GM19099 (cell line): ENCODE results near the gene ACSL5.

Experiments used
- POLR2A ChIP-seq: IDR thresholded peaks from 3 replicates; pipeline ENCODE4 v1.6.1; 2011; ENCODE audit warnings: low read depth; ENCODE audit not compliant: insufficient read length; ENCODE audit errors: extremely low read depth

Gene ACSL5

GRCh38 chr10:112383325-112383724, 9.4 kb downstream of the ACSL5 start:
- no peak for TF ChIP-seq POLR2A

GRCh38 chr10:112384141-112384540, 10.2 kb downstream of the ACSL5 start:
- no peak for TF ChIP-seq POLR2A

- no peak for TF ChIP-seq POLR2A
These were observed 11.3 kb downstream of the ACSL5 start for GRCh38 chr10:112385201-112385600.

- no peak for TF ChIP-seq POLR2A
These were observed 14.6 kb downstream of the ACSL5 start for GRCh38 chr10:112388548-112388947.

GRCh38 chr10:112389271-112389822, 15.4 kb downstream of the ACSL5 start:
- no peak for TF ChIP-seq POLR2A

- TF ChIP-seq POLR2A = no peak
These were observed 16.3 kb downstream of the ACSL5 start for GRCh38 chr10:112390125-112390703.

GRCh38 chr10:112393341-112393740, 19.4 kb downstream of the ACSL5 start:
- no peak for TF ChIP-seq POLR2A

GRCh38 chr10:112393827-112394226, 19.9 kb downstream of the ACSL5 start:
- no peak for TF ChIP-seq POLR2A

- no peak for TF ChIP-seq POLR2A
These were observed 20.6 kb downstream of the ACSL5 start for GRCh38 chr10:112394475-112394875.

- TF ChIP-seq POLR2A = no peak
These were observed 22.1 kb downstream of the ACSL5 start for GRCh38 chr10:112395809-112396530.

- no peak for TF ChIP-seq POLR2A
These were observed 23.7 kb downstream of the ACSL5 start for GRCh38 chr10:112397592-112397991.

- no peak for TF ChIP-seq POLR2A
These were observed 29.0 kb downstream of the ACSL5 start for GRCh38 chr10:112402917-112403316.

GRCh38 chr10:112404617-112405016, 30.7 kb downstream of the ACSL5 start:
- TF ChIP-seq POLR2A = no peak

GRCh38 chr10:112407696-112408095, 33.8 kb downstream of the ACSL5 start:
- no peak for TF ChIP-seq POLR2A

- TF ChIP-seq POLR2A = no peak
These were observed 35.4 kb downstream of the ACSL5 start for GRCh38 chr10:112409299-112409698.

GRCh38 chr10:112409755-112410154, 35.8 kb downstream of the ACSL5 start:
- TF ChIP-seq POLR2A = no peak
